HFFc6 (cell line): ENCODE measurements around the gene CDK6. TPM values are rescaled to one million over a fixed set of nuclear protein-coding genes. Genes with fewer than 3 reads are reported as not detected.

Experiments used
- DNase-seq: peaks from one replicate; pipeline ENCODE4 v3.0.0-alpha.2; 2018
- H3K27ac Mint-ChIP-seq: 2 replicates; pipeline ENCODE4 v1.8.0; 2020; ENCODE audit warnings: mild to moderate bottlenecking, mixed read lengths
- H3K27me3 Mint-ChIP-seq: 2 replicates; pipeline ENCODE4 v1.8.0; 2021; ENCODE audit warnings: mild to moderate bottlenecking, moderate library complexity, mixed read lengths; ENCODE audit not compliant: insufficient read depth
- H3K36me3 Mint-ChIP-seq: 2 replicates; pipeline ENCODE4 v1.8.0; 2021; ENCODE audit warnings: low read depth, mixed read lengths
- H3K4me1 Mint-ChIP-seq: 2 replicates; pipeline ENCODE4 v1.8.0; 2020; ENCODE audit warnings: low read depth, mixed read lengths
- H3K4me3 Mint-ChIP-seq: 2 replicates; pipeline ENCODE4 v1.8.0; 2020; ENCODE audit warnings: mild to moderate bottlenecking, moderate library complexity, mixed read lengths
- H3K9me3 Mint-ChIP-seq: 2 replicates; pipeline ENCODE4 v1.8.0; 2020; ENCODE audit warnings: mild to moderate bottlenecking, mixed read lengths
- total RNA-seq, 6 experiments: library from RNA; stranded (reverse); fragmentation: NEBNext Ultra II Directional; extraction: Animal tissue kit (Norgen Biotek cat#: 25700); gene quantifications; 2 replicates in 1 of 6; 3 replicates in 5 of 6; pipeline ENCODE4 v1.2.3, GENCODE V29; 2021
- TF ChIP-seq, protein P1 (sequence below): fragments of 200-600 bp; sonication (generic); IDR thresholded peaks from 2 replicates; pipeline ENCODE4 v1.5.0; 2021; ENCODE audit warnings: antibody characterized with exemption, mild to moderate bottlenecking

CDK6 gene
- total RNA-seq, 6 experiments from 2014 or later = 54.5 to 90.0 (median 58.9) TPM

- TF ChIP-seq, protein P1, sequence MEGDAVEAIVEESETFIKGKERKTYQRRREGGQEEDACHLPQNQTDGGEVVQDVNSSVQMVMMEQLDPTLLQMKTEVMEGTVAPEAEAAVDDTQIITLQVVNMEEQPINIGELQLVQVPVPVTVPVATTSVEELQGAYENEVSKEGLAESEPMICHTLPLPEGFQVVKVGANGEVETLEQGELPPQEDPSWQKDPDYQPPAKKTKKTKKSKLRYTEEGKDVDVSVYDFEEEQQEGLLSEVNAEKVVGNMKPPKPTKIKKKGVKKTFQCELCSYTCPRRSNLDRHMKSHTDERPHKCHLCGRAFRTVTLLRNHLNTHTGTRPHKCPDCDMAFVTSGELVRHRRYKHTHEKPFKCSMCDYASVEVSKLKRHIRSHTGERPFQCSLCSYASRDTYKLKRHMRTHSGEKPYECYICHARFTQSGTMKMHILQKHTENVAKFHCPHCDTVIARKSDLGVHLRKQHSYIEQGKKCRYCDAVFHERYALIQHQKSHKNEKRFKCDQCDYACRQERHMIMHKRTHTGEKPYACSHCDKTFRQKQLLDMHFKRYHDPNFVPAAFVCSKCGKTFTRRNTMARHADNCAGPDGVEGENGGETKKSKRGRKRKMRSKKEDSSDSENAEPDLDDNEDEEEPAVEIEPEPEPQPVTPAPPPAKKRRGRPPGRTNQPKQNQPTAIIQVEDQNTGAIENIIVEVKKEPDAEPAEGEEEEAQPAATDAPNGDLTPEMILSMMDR = no peak
- Mint-ChIP-seq H3K36me3 (peaks cover 60% of the 10 kb centered on the region), H3K4me3 (no peak overlapping the region), H3K27ac (peak overlapping the region; percentile 33; the same call in 1 of the 2 replicates), H3K27me3 (no peaks in the 10 kb centered on the region; the same call in none of the 2 replicates), H3K9me3 (peaks cover 12% of the 10 kb centered on the region), H3K4me1 (peaks cover 72% of the 10 kb centered on the region)
- no peak for DNase-seq
Measured at GRCh38 chr7:92781117-92781720, 55.2 kb downstream of the CDK6 start.

DNA sequence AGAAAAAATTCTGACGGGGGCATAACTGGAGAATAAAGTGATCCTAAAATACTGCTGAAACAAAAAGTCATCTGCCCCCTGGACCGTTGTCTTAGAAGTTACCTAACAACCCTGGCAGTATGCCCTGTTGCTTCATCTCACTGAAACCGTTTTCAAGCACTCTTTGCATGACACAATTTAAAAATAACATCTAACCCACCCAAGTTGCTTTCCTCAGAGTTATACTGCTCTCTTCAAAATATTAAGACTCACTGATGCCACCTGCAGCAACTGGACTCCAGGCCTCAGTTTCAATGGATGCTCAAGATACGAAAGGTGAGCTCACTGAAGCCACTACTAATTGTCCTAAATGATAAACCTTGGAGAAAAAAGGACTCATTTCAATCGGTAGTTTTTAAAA lies 57.4 kb downstream of the CDK6 start:
- H3K9me3 Mint-ChIP-seq = peaks cover 12% of the 10 kb centered on the region
- no peaks in the 10 kb centered on the region; the same call in none of the 2 replicates for H3K27me3 Mint-ChIP-seq
- H3K27ac Mint-ChIP-seq = peak overlapping the region; percentile 62
- H3K4me3 Mint-ChIP-seq = no peak overlapping the region
- no peak for DNase-seq
- peaks cover 51% of the 10 kb centered on the region for H3K4me1 Mint-ChIP-seq
- peaks cover 60% of the 10 kb centered on the region for H3K36me3 Mint-ChIP-seq
- TF ChIP-seq, protein P1 = no peak

DNA sequence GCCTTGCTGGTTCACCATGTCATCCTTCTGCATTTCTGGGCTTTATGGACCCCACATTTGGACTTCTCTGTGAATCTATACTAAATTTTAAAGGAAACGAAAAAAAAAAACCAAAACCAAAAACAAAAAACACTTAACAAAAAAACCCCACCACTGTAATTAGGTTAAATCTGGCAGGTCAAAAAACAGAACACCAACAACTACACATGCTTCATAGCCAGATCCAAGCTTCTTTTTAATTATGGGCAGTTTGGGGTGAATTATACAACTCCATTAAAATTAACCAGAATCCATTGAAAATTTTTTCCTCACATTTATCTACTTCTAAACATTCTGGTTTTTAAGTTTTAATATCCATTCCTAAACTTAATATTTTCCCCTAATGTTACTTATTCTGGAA lies 58.4 kb downstream of the CDK6 start:
- DNase-seq = no peak
- peaks cover 12% of the 10 kb centered on the region for H3K9me3 Mint-ChIP-seq
- H3K36me3 Mint-ChIP-seq = peaks cover 67% of the 10 kb centered on the region
- H3K4me3 Mint-ChIP-seq = no peak overlapping the region
- no peak overlapping the region for H3K27ac Mint-ChIP-seq
- TF ChIP-seq, protein P1 = no peak
- no peaks in the 10 kb centered on the region; the same call in none of the 2 replicates for H3K27me3 Mint-ChIP-seq
- peaks cover 51% of the 10 kb centered on the region for H3K4me1 Mint-ChIP-seq

DNA sequence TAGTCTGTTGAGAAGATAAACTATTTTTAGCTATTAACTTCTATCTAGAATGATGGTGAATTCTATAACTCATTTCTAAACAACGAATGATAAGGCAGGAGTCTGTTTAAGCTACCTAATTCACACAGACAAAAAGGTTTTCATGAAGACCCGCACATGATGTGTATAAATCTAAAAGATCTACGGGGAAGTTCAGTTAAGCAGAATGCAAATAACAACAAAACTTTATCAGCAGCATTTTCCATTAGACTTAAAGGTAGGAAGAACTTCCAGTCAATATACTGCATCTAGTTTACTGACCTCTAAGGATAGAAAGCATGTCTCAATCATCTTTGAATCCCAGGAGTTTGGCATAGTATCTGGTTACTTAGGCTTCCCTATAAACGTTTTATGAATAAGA lies 62.6 kb downstream of the CDK6 start:
- no peak for DNase-seq
- Mint-ChIP-seq H3K27ac (no peak overlapping the region), H3K4me1 (peaks cover 42% of the 10 kb centered on the region), H3K27me3 (no peaks in the 10 kb centered on the region; the same call in 1 of the 2 replicates), H3K4me3 (no peak overlapping the region), H3K9me3 (peaks cover 12% of the 10 kb centered on the region), H3K36me3 (peaks cover 56% of the 10 kb centered on the region)
- TF ChIP-seq, protein P1 = no peak

DNA sequence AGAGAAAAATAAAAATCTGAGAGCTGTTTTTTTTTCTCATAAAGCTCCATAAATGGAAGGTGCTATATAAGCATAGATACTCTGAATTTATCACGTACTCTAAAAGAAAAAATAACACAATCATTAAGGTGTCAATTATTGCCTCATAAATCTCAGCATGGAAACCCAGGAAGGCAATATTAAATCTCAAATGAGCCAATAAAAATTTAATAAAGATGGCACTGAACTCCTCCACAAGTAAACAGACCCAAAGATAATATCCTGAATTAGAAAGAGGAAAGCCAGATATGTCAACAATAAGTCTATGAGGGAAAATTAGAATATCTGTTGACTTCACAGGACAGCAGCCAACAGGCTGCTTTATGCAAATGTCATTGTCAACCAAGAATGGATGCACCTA lies 66.5 kb downstream of the CDK6 start:
- Mint-ChIP-seq H3K27ac (no peak overlapping the region), H3K27me3 (peaks cover 2% of the 10 kb centered on the region; the same call in 1 of the 2 replicates), H3K9me3 (no peaks in the 10 kb centered on the region), H3K36me3 (peaks cover 39% of the 10 kb centered on the region), H3K4me3 (no peak overlapping the region), H3K4me1 (peaks cover 72% of the 10 kb centered on the region)
- no peak for DNase-seq
- TF ChIP-seq, protein P1 = no peak
